SK-N-SH (cell line): ENCODE results near the gene CYP11A1. TPM values are rescaled to one million over a fixed set of nuclear protein-coding genes. Genes with fewer than 3 reads are reported as not detected.

Source experiments
- CTCF ChIA-PET: fragments of 300-600, 350-600 bp; formaldehyde crosslinking; extraction: SDS; loops from one replicate; lab custom pipeline; 2021; lab: Yijun Ruan, JAX
- POLR2A ChIA-PET: fragments of 350-600 bp; sonication (Branson Sonifier 250); formaldehyde crosslinking; extraction: SDS; loops from one replicate; lab custom pipeline; 2020; ENCODE audit warnings: antibody characterized with exemption, inconsistent platforms; lab: Yijun Ruan, JAX
- DNase-seq: peaks from one replicate; pipeline ENCODE4 v3.0.0; 2012
- H2AFZ ChIP-seq: fragments of 200-600 bp; sonication (generic); 2 replicates; pipeline ENCODE4 v1.8.1; 2016; ENCODE audit warnings: antibody characterized with exemption, mild to moderate bottlenecking, low read depth
- H3F3A ChIP-seq: fragments of 200-600 bp; sonication (generic); replicated peaks from 2 replicates; pipeline ENCODE3; 2016; ENCODE audit warnings: antibody characterized with exemption, mild to moderate bottlenecking; ENCODE audit not compliant: insufficient read depth
- H3K27ac ChIP-seq, 2 experiments: fragments of 200-500 bp in 1 of 2; fragments of 200-600 bp in 1 of 2; sonication (Bioruptor generic) in 1 of 2; sonication (generic), shearing (Covaris generic) in 1 of 2; 2 replicates each; pipeline versions ENCODE4 v1.5.1 to v1.6.1; 2014 to 2016; ENCODE audit warnings: low read depth in 2 of 2, inconsistent platforms in 1 of 2, low read length in 1 of 2, mild to moderate bottlenecking in 1 of 2, mixed read lengths in 1 of 2
- H3K27me3 ChIP-seq: fragments of 200-600 bp; sonication (generic), shearing (Covaris generic); 2 replicates; pipeline ENCODE4 v1.6.1; 2016; ENCODE audit warnings: mixed run types; ENCODE audit not compliant: insufficient read depth
- H3K36me3 ChIP-seq, 2 experiments: fragments of 200-500 bp in 1 of 2; fragments of 200-600 bp in 1 of 2; sonication (Bioruptor generic) in 1 of 2; sonication (generic) in 1 of 2; replicated peaks in 1 of 2; 2 replicates each; pipeline versions ENCODE3 to v1.5.1; 2014 to 2016; ENCODE audit warnings: low read length in 1 of 2, mild to moderate bottlenecking in 1 of 2; ENCODE audit not compliant: insufficient read depth in 2 of 2, control insufficient read depth in 1 of 2
- H3K4me1 ChIP-seq, 2 experiments: fragments of 200-500 bp in 1 of 2; fragments of 200-600 bp in 1 of 2; sonication (Bioruptor generic) in 1 of 2; sonication (generic), shearing (Covaris generic) in 1 of 2; 2 replicates each; pipeline versions ENCODE4 v1.5.1 to v1.6.1; 2014 to 2016; ENCODE audit warnings: low read depth in 1 of 2, low read length in 1 of 2, mixed run types in 1 of 2; ENCODE audit not compliant: insufficient read depth in 2 of 2, control insufficient read depth in 1 of 2
- H3K4me2 ChIP-seq: fragments of 200-600 bp; sonication (generic), shearing (Covaris generic); 2 replicates; pipeline ENCODE4 v1.6.1; 2017; ENCODE audit warnings: mixed run types
- H3K4me3 ChIP-seq, 2 experiments: fragments of 200-500 bp in 1 of 2; fragments of 200-600 bp in 1 of 2; sonication (Bioruptor generic) in 1 of 2; sonication (generic), shearing (Covaris generic) in 1 of 2; 2 replicates each; pipeline versions ENCODE4 v1.5.1 to v1.8.1; 2014 to 2016; ENCODE audit warnings: low read depth in 2 of 2, inconsistent platforms in 1 of 2, low read length in 1 of 2, mild to moderate bottlenecking in 1 of 2, mixed read lengths in 1 of 2, moderate library complexity in 1 of 2
- H3K79me2 ChIP-seq: fragments of 200-600 bp; sonication (generic); 2 replicates; pipeline ENCODE4 v1.8.1; 2017; ENCODE audit warnings: mild to moderate bottlenecking; ENCODE audit not compliant: insufficient read depth
- H3K9ac ChIP-seq: fragments of 200-600 bp; sonication (generic); 2 replicates; pipeline ENCODE4 v1.6.1; 2017; ENCODE audit warnings: mixed run types
- H3K9me2 ChIP-seq: fragments of 200-600 bp; sonication (generic); 2 replicates; pipeline ENCODE4 v1.6.1; 2017; ENCODE audit warnings: mixed run types
- H3K9me3 ChIP-seq: fragments of 200-600 bp; sonication (generic); 2 replicates; pipeline ENCODE4 v1.6.1; 2017; ENCODE audit warnings: mixed run types, mild to moderate bottlenecking, moderate library complexity
- H4K20me1 ChIP-seq: fragments of 200-600 bp; sonication (generic); 2 replicates; pipeline ENCODE4 v1.6.1; 2017; ENCODE audit warnings: mild to moderate bottlenecking, mixed run types; ENCODE audit not compliant: insufficient read depth
- CTCF ChIP-seq: fragments of 200-600 bp; sonication (generic); IDR thresholded peaks from 2 replicates; pipeline ENCODE4 v1.6.1; 2017; ENCODE audit warnings: antibody characterized with exemption, mild to moderate bottlenecking, moderate library complexity
- EZH2phosphoT487 ChIP-seq: fragments of 200-600 bp; sonication (generic); IDR thresholded peaks from 2 replicates; pipeline ENCODE4 v1.6.1; 2017; ENCODE audit warnings: low read depth, mixed run types, mild to moderate bottlenecking, antibody characterized with exemption, moderate library complexity, borderline replicate concordance
- FOSL2 ChIP-seq: IDR thresholded peaks from 2 replicates; pipeline ENCODE4 v1.4.0; 2012; ENCODE audit warnings: low read depth, mild to moderate bottlenecking, moderate library complexity, borderline replicate concordance
- FOXJ3 ChIP-seq: sonication (generic); formaldehyde crosslinking; IDR thresholded peaks from 2 replicates; pipeline ENCODE4 v1.5.1; 2020; ENCODE audit warnings: mild to moderate bottlenecking, missing genetic modification reagents
- GABPA ChIP-seq: IDR thresholded peaks from 2 replicates; pipeline ENCODE4 v1.4.0; 2012; ENCODE audit warnings: low read depth, mild to moderate bottlenecking
- JUND ChIP-seq: IDR thresholded peaks from 2 replicates; pipeline ENCODE4 v1.4.0; 2012
- MXI1 ChIP-seq: IDR thresholded peaks from 2 replicates; pipeline ENCODE4 v1.6.1; 2012; ENCODE audit warnings: mild to moderate bottlenecking, low read depth, low read length, improper control_type of control experiment
- NRF1 ChIP-seq: IDR thresholded peaks from 2 replicates; pipeline ENCODE4 v1.6.1; 2012; ENCODE audit warnings: low read depth, mild to moderate bottlenecking, low read length
- RAD21 ChIP-seq: IDR thresholded peaks from 2 replicates; pipeline ENCODE4 v1.6.1; 2012; ENCODE audit warnings: mild to moderate bottlenecking, low read length
- RFX5 ChIP-seq: IDR thresholded peaks from 2 replicates; pipeline ENCODE4 v1.6.1; 2012; ENCODE audit warnings: mild to moderate bottlenecking, improper control_type of control experiment, low read length
- RXRA ChIP-seq: IDR thresholded peaks from 2 replicates; pipeline ENCODE4 v1.4.0; 2012; ENCODE audit warnings: low read depth, mild to moderate bottlenecking, borderline replicate concordance
- TAF1 ChIP-seq: IDR thresholded peaks from 2 replicates; pipeline ENCODE4 v1.6.1; 2012; ENCODE audit warnings: low read depth, mild to moderate bottlenecking, low read length, moderate library complexity, borderline replicate concordance
- TCF12 ChIP-seq: IDR thresholded peaks from 2 replicates; pipeline ENCODE4 v1.4.0; 2012
- TEAD4 ChIP-seq: IDR thresholded peaks from 2 replicates; pipeline ENCODE4 v1.4.0; 2012; ENCODE audit warnings: mild to moderate bottlenecking, borderline replicate concordance; ENCODE audit not compliant: insufficient read depth
- USF2 ChIP-seq: fragments of 150-350 bp; IDR thresholded peaks from 2 replicates; pipeline ENCODE4 v1.6.1; 2017; ENCODE audit warnings: antibody characterized with exemption, low read length, low read depth, borderline replicate concordance
- ZBTB33 ChIP-seq: IDR thresholded peaks from 2 replicates; pipeline ENCODE4 v1.4.0; 2012; ENCODE audit warnings: low read depth, borderline replicate concordance
- WGBS: methylation state at CpG from one replicate; pipeline ENCODE4 v1.1.6; 2017; ENCODE audit warnings: low lambda C conversion rate; 5-methylcytosine and 5-hydroxymethylcytosine counted together
- polyA plus RNA-seq, 3 experiments: library from polyadenylated mRNA; depleted of rRNA; stranded (reverse); fragments of >200 nt; gene quantifications; 2 replicates each; pipeline ENCODE4 v1.2.3, GENCODE V29; 2012

CYP11A1 gene
- polyA plus RNA-seq, 1 of the 3 experiments (the other 2 are of a cell fraction) = 0.08 TPM

DNA sequence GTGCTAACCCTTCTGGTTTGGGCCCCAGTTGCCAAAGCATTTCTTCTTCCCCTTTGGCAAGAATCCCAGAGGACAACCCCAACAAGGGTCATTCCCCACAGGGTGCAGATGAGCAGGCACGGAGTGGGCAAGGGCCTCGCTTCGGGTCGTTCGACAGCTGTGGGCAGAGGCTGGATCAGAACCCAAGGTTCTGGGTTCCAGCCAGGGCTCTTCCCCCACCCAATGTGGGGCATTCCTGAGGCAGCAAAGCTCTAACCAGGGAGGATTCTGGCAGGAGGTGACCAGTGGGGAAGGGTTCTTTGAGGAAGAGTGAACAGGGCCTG, 48.3 kb downstream of the CYP11A1 start:
- no peak overlapping the region for H3K4me2 ChIP-seq
- no peak overlapping the region for H3K9ac ChIP-seq
- no peaks in the 10 kb centered on the region for H3K36me3 ChIP-seq
- H4K20me1 ChIP-seq = no peaks in the 10 kb centered on the region
- TF ChIP-seq FOXJ3 (CRISPR knock-in tag) (no peak), RAD21 (no peak), GABPA (no peak), TCF12 (no peak), MXI1 (no peak), USF2 (no peak), NRF1 (no peak), TEAD4 (no peak), RFX5 (no peak), CTCF (no peak), TAF1 (no peak), JUND (no peak), FOSL2 (no peak), EZH2phosphoT487 (no peak), ZBTB33 (no peak), RXRA (no peak)
- WGBS = no CpG with 5 or more reads among the region's 5 CpGs
- no peaks in the 10 kb centered on the region for H3F3A ChIP-seq
- ChIA-PET POLR2A (no interaction called here), CTCF (interaction anchor here (0.9 to 18.6 kb wide), 5 partner anchors 8 to 346 kb away, joined by 3 to 339 read pairs (median 64); no protein-coding TSS in a partner anchor)
- H3K79me2 ChIP-seq = no peaks in the 10 kb centered on the region
- DNase-seq = no peak
- no peak overlapping the region for H3K4me3 ChIP-seq
- H3K9me3 ChIP-seq = no peaks in the 10 kb centered on the region
- no peaks in the 10 kb centered on the region for H3K9me2 ChIP-seq
- H2AFZ ChIP-seq = no peak overlapping the region
- peaks cover 13 to 50% of the 10 kb centered on the region in 2 experiments; a peak in 3 of 4 replicates for H3K4me1 ChIP-seq
- H3K27ac ChIP-seq = peak overlapping the region in 1 of 2 experiments; percentile 72; a peak in 1 of 4 replicates
- no peaks in the 10 kb centered on the region for H3K27me3 ChIP-seq
